Activated CD4-positive, alpha-beta T cell treated with anti-CD3 and anti-CD28 coated beads for 36 hours (primary cell): Measurements from ENCODE around the gene TMEM114. TPM values are rescaled to one million over a fixed set of nuclear protein-coding genes. Genes with fewer than 3 reads are reported as not detected.

Source experiments
- ATAC-seq: fragments of 200-7000 bp; cut with Tn5 transposase; one replicate; pipeline ENCODE4 v1.10.0; 2021; ENCODE audit warnings: mild to moderate bottlenecking, moderate library complexity
- CTCF ChIA-PET: fragments of 350-600 bp; sonication (Branson Sonifier 250); formaldehyde crosslinking; loops from one replicate; lab custom pipeline; 2021; ENCODE audit warnings: antibody characterized with exemption; lab: Charles Lee
- POLR2A ChIA-PET: fragments of 350-600 bp; sonication (Branson Sonifier 250); formaldehyde crosslinking; loops from one replicate; lab custom pipeline; 2021; ENCODE audit warnings: antibody characterized with exemption, inconsistent platforms; lab: Charles Lee
- DNase-seq: peaks from one replicate; pipeline ENCODE4 v3.0.0-alpha.2; 2020
- H3K27ac Mint-ChIP-seq: one replicate; pipeline ENCODE4 v1.8.0; 2021; ENCODE audit warnings: mixed read lengths
- H3K27me3 Mint-ChIP-seq: one replicate; pipeline ENCODE4 v1.8.0; 2021; ENCODE audit warnings: mixed read lengths
- H3K36me3 Mint-ChIP-seq: one replicate; pipeline ENCODE4 v1.8.0; 2021; ENCODE audit warnings: low read depth, mixed read lengths
- H3K4me1 Mint-ChIP-seq: one replicate; pipeline ENCODE4 v1.8.0; 2021; ENCODE audit warnings: mixed read lengths
- H3K4me3 Mint-ChIP-seq: one replicate; pipeline ENCODE4 v1.8.0; 2021; ENCODE audit warnings: mild to moderate bottlenecking, moderate library complexity, mixed read lengths
- H3K9me3 Mint-ChIP-seq: one replicate; pipeline ENCODE4 v1.8.0; 2021; ENCODE audit warnings: low read depth, mixed read lengths
- intact Hi-C, 2 experiments: fragments of 100-400 bp; cut with DNase I in 1 of 2; cut with micrococcal nuclease in 1 of 2; formaldehyde crosslinking; loops; one replicate each; pipeline versions ENCODE4 v1.14.2 to v1.15.1; 2022 to 2024; cut with DNase I, micrococcal nuclease
- total RNA-seq, 2 experiments: library from RNA; stranded (reverse); gene quantifications; one replicate each; pipeline ENCODE4 v1.2.3, GENCODE V29; 2021

The TMEM114 gene
- total RNA-seq, 2 experiments from 2014 or later = not detected

DNA sequence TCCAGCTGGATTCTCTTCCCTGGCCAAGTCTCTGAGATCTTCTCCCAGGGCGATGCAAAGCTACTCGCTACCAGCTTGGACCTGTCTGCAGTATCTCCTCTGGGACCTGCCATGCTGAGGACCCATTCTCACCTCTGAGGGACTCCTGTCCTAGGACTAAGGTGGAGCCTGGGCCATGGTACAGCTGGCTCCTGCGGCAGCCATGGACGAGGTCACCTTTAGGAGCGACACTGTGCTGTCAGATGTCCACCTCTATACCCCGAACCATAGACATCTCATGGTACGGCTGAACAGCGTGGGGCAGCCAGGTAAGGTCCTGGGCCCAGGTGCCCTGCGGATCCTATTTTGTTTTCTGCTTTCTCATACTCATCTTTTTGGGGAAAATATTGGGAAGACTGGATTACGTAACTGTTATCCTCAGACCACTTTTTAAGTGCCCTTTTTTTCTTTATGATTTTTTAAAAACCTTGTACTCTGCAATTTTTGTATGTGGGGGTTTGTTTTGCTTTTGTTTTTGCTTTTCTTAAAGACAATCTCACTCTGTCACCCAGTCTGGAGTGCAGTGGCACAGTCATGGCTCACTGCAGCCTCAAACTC is 35.3 kb upstream of the TMEM114 start:
- CTCF ChIA-PET = no interaction called here
- POLR2A ChIA-PET = interaction anchor here (0.6 kb wide), 1 partner anchor 19 kb away, joined by 3 read pairs; no protein-coding TSS in a partner anchor
- no peak overlapping the region for H3K27ac Mint-ChIP-seq
- intact Hi-C loops = no loop called here
- no peak for ATAC-seq
- no peaks in the 10 kb centered on the region for H3K9me3 Mint-ChIP-seq
- no peaks in the 10 kb centered on the region for H3K27me3 Mint-ChIP-seq
- no peak overlapping the region for H3K4me3 Mint-ChIP-seq
- peaks cover 28% of the 10 kb centered on the region for H3K4me1 Mint-ChIP-seq
- H3K36me3 Mint-ChIP-seq = peaks cover 45% of the 10 kb centered on the region
- DNase-seq = no peak

DNA sequence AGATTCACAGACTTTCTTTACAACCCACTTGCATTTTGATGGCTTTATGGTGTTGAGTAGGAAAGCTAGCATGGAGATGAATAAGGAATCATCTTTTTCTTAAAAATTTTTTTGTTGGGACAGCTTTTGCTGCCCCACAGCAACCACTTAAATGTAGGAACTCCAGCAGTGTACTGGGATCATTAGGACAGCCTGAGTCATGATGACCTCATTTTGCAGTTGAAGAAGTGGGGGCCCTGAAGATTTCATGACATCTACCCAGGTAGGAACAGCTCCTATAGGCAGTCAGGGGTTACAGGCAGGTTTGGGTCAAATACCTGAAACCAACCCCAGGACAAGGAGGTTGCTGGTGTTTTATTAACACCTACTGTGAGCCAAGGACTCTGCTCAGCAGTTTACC is 33.3 kb upstream of the TMEM114 start:
- ChIA-PET CTCF (interaction anchor here (0.8 to 1.4 kb wide), 2 partner anchors 30 to 635 kb away, joined by 3 to 4 read pairs; no protein-coding TSS in a partner anchor), POLR2A (interaction anchor here (0.6 kb wide), 1 partner anchor 13 kb away, joined by 4 read pairs; no protein-coding TSS in a partner anchor)
- H3K9me3 Mint-ChIP-seq = no peaks in the 10 kb centered on the region
- intact Hi-C loops = loop anchor here in 1 of 2 experiments (2.0 to 5.0 kb wide), 2 partner anchors 31 to 469 kb away; partner anchors contain the start of gene HAPSTR1
- peak overlapping the region; percentile 12 for H3K4me3 Mint-ChIP-seq
- DNase-seq (no peak), ATAC-seq (no peak)
- no peaks in the 10 kb centered on the region for H3K27me3 Mint-ChIP-seq
- peaks cover 31% of the 10 kb centered on the region for H3K4me1 Mint-ChIP-seq
- peaks cover 27% of the 10 kb centered on the region for H3K36me3 Mint-ChIP-seq
- H3K27ac Mint-ChIP-seq = no peak overlapping the region

DNA sequence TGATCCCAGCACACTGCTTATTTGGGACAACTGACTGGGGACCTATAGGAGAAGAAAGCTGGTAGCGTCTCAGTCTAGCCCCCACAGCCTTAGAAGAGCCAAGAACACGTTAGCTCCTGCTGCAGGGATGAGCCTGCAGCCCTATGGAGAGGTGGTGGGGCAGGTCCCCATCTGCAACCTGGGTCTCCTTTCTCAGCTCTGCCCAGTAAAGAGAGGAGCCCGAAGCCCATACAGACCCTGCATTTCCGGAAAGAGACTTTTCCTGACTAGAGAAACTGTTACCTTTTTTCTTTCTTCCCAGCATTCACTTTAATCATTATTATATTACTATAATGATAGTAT is 32.0 kb upstream of the TMEM114 start:
- Mint-ChIP-seq H3K27me3 (peaks cover 3% of the 10 kb centered on the region), H3K27ac (peak overlapping the region; percentile 87), H3K36me3 (peaks cover 17% of the 10 kb centered on the region), H3K4me1 (peaks cover 31% of the 10 kb centered on the region), H3K4me3 (peak overlapping the region; percentile 91), H3K9me3 (no peaks in the 10 kb centered on the region)
- CTCF ChIA-PET = interaction anchor here (0.5 to 0.7 kb wide), 2 partner anchors 33 to 87 kb away, joined by 3 read pairs; no protein-coding TSS in a partner anchor
- DNase-seq = no peak
- intact Hi-C loops = loop anchor here in 1 of 2 experiments (2.0 to 5.0 kb wide), 2 partner anchors 33 to 470 kb away; partner anchors contain the start of gene HAPSTR1
- no peak for ATAC-seq
- POLR2A ChIA-PET = interaction anchor here (0.7 kb wide), 1 partner anchor 85 kb away, joined by 3 read pairs; no protein-coding TSS in a partner anchor

DNA sequence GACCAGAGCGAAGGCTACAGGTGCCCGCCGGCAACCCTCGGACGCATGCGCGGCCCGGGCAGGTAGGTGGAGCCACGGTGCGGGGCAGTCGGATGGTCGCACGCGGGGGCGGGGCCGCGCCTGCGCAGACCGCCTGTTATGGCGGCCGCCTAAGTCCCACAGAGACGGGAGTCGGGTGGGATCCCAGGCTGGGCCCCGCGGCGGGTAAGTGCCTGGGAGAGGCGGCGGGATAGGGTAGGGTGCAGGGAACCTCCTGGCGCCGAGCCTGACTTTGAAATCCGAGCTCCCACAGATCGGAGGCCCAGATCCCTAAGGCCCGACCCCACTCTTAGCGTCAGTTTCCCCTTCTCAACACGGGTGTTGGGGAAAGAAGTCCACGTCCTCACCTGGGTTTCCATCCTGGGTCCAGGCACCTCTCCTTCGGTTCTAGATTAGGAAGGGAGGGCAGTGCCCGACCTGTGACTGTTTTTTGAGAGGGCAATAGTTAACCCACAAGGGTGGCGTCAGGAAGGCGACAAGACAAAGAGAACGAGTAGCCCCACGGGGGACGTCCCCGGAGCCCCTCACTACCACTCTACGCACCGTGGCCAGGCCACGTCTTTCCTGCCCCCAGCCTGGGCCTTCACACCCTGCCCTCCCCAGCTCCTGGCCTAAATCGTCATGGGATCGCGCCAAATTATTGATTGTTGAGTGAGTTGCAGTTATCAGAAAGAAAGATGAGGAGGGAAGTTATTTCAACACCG is 31.4 kb upstream of the TMEM114 start, which contains the start of gene METTL22:
METTL22 (plus strand) TSS at position 127 of the 743 bp plus-strand sequence. CDS start 3,968 bp downstream, outside the sequence.
- DNase-seq = peak; percentile 96
- Mint-ChIP-seq H3K9me3 (no peaks in the 10 kb centered on the region), H3K27ac (peak within 1 kb of the TSS; percentile 87), H3K4me1 (peaks cover 28% of the 10 kb centered on the region), H3K36me3 (peaks cover 11% of the 10 kb centered on the region), H3K4me3 (peak within 1 kb of the TSS; percentile 91), H3K27me3 (peaks cover 3% of the 10 kb centered on the region)
- ChIA-PET POLR2A (interaction anchor here (0.7 kb wide), 1 partner anchor 86 kb away, joined by 3 read pairs; no protein-coding TSS in a partner anchor), CTCF (interaction anchor here (0.7 kb wide), 1 partner anchor 33 kb away, joined by 3 read pairs; no protein-coding TSS in a partner anchor)
- peak; percentile 98 for ATAC-seq
- intact Hi-C loops = loop anchor here in 1 of 2 experiments (1.0 to 5.0 kb wide), 7 partner anchors 33 to 471 kb away; partner anchors contain the start of genes ABAT, CARHSP1, HAPSTR1 and PMM2

DNA sequence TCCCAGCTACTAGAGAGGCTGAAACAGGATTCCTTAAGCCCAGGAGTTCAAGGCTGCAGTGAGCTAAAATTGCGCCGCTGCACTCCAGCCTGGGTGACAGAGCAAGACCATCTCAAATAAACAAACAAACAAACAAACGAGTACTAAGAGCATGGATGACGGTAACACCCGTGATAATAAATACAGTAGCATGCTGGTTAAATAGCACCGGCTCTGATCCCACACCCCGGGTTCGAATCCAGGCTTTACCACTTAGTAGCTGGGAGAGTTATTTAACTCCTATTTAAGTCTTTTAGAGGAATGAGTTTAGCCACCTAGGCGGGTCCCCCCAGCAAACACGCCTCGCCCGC is 30.9 kb upstream of the TMEM114 start:
- peaks cover 10% of the 10 kb centered on the region for H3K36me3 Mint-ChIP-seq

DNA sequence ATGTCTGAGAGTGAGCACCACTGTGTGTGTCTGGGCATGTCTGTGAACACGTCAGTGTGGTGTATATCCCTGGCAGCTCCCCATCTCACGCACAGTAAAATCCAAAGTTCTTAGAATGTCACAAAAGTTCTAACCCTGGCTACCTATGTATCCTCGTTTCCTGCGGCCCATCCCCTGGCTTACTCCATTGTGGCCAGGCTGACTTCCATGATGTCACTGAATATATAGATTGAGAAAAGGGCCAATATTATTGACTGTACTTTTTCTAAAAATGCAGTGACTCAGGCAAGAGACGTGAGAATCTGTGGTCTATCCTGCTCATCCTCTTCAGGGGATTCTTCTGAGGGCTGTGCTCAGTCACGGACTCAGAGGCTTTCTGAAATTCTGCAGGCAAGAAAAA is 30.2 kb upstream of the TMEM114 start:
- Mint-ChIP-seq H3K36me3 (peaks cover 3% of the 10 kb centered on the region), H3K9me3 (no peaks in the 10 kb centered on the region), H3K4me3 (peak overlapping the region; percentile 91), H3K4me1 (peaks cover 28% of the 10 kb centered on the region), H3K27me3 (peaks cover 4% of the 10 kb centered on the region), H3K27ac (peak overlapping the region; percentile 31)
- intact Hi-C loops = loop anchor here in 1 of 2 experiments (2.0 to 5.0 kb wide), 2 partner anchors 344 to 472 kb away; partner anchors contain the start of gene HAPSTR1
- ChIA-PET CTCF (interaction anchor here (0.6 kb wide), 1 partner anchor 17 kb away, joined by 4 read pairs; no protein-coding TSS in a partner anchor), POLR2A (no interaction called here)
- peak; percentile 24 for ATAC-seq
- peak; percentile 11 for DNase-seq

More for the DNA sequence above, 30.9 kb upstream of the TMEM114 start:
- no peak for DNase-seq
- ChIA-PET POLR2A (no interaction called here), CTCF (no interaction called here)
- H3K4me1 Mint-ChIP-seq = peaks cover 28% of the 10 kb centered on the region
- intact Hi-C loops = loop anchor here in 1 of 2 experiments (1.0 to 5.0 kb wide), 6 partner anchors 53 to 471 kb away; partner anchors contain the start of genes ABAT, CARHSP1, HAPSTR1 and PMM2
- H3K27ac Mint-ChIP-seq = peak overlapping the region; percentile 87
- H3K27me3 Mint-ChIP-seq = peaks cover 3% of the 10 kb centered on the region
- H3K9me3 Mint-ChIP-seq = no peaks in the 10 kb centered on the region
- peak overlapping the region; percentile 91 for H3K4me3 Mint-ChIP-seq
- peak; percentile 14 for ATAC-seq

DNA sequence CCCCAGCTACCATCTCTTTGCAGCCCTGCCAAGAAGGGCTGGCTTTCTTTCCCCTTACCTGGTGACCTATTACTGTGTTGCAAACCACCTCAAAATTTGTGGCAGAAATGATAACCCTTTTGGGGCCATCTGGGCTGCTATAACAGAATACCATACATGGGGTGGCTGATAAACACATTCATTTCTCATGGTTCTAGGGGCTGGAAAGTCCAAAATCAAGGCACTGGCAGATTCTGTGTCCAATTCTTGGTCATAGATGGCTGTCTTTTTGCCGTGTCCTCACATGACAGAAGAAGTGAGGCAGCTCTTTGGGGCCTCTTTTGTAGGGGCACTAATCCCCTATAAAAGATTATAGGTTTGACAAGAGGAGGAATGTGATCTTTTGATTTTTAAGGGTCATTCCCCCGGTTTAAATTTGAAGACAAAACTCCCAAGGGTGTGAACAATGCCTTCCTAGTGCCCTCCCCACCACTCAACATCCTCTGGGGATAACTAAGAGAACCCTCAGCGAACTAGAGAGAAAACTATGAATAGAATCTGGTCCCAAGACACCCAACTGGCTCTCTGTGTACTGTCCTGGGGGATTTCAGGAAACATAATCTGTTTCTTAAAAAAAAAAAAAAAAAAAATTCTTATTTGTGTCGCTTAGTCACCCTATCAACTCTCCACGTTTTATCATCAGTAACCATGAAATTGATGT is 29.5 kb upstream of the TMEM114 start:
- Mint-ChIP-seq H3K9me3 (no peaks in the 10 kb centered on the region), H3K4me1 (peaks cover 25% of the 10 kb centered on the region), H3K27ac (no peak overlapping the region), H3K27me3 (peaks cover 4% of the 10 kb centered on the region), H3K4me3 (no peak overlapping the region), H3K36me3 (peaks cover 2% of the 10 kb centered on the region)
- DNase-seq (no peak), ATAC-seq (no peak)
- CTCF ChIA-PET = interaction anchor here (0.6 to 0.7 kb wide), 2 partner anchors 17 to 1882 kb away, joined by 3 to 4 read pairs; no protein-coding TSS in a partner anchor
- intact Hi-C loops = loop anchor here in 1 of 2 experiments (2.0 to 5.0 kb wide), 2 partner anchors 345 to 472 kb away; partner anchors contain the start of gene HAPSTR1
- POLR2A ChIA-PET = no interaction called here

DNA sequence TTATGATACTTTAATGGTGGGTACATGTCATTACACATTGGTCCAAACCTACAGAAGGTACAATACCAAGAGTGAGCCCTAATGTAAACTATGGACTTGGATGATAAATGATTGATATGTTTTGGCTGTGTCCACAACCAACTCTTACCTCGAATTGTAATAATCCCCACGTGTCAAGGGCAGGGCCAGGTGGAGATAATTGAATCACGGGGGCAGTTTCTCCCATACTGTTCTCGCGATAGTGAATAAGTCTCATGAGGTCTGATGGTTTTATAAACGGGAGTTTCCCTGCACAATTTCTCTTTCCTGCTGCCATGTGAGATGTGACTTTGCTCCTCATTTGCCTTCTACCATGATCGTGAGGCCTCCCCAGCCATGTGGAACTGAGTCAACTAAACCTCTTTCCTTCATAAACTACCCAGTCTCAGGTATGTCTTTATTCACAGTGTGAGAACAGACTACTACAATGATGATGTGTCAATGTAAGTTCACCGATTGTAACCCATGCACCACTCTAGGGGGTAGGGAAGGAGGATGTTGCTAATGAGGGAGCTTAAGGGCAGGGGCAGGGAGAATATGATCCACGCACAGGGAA is 24.2 kb upstream of the TMEM114 start:
- Mint-ChIP-seq H3K27ac (no peak overlapping the region), H3K4me1 (no peaks in the 10 kb centered on the region), H3K27me3 (peaks cover 18% of the 10 kb centered on the region), H3K4me3 (no peak overlapping the region), H3K9me3 (no peaks in the 10 kb centered on the region), H3K36me3 (no peaks in the 10 kb centered on the region)
- DNase-seq (no peak), ATAC-seq (no peak)
- intact Hi-C loops = no loop called here
- POLR2A ChIA-PET = no interaction called here
- CTCF ChIA-PET = no interaction called here

DNA sequence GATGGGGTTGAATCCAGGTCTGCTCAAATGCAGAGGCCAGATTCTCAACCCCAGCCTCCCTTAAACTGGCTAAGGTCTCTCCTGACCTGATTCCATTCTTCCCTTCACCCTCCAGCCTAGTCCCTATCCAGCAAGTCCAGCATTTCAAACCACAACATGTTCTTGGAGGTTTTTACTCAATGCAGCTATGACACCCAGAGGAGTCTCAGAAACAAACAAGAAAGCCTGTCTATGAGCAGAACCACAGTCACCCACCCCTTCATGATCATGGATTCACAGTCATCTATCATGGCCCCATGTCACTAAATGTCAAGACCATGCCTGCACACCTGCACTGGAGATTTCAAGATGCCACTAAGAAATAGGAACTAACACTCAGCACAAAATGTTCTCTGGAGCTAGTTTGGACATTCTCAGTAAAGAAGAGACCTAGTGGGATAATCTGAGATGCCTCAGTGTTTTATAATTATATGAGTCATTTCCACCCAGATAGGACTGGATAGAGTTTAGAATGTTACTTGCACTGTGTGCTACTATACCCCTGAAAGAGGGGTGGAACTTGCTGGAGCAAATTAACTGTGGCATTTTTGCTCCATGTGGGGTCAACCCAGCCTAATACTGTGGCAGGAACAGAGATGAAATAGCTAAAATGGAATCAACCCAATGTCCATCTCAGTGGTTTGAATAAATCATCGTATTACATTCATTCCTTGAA is 21.7 kb upstream of the TMEM114 start:
- Mint-ChIP-seq H3K4me3 (no peak overlapping the region), H3K9me3 (no peaks in the 10 kb centered on the region), H3K27me3 (peaks cover 21% of the 10 kb centered on the region), H3K4me1 (no peaks in the 10 kb centered on the region), H3K36me3 (no peaks in the 10 kb centered on the region), H3K27ac (no peak overlapping the region)
- intact Hi-C loops = no loop called here
- no peak for DNase-seq
- ATAC-seq = no peak
- ChIA-PET CTCF (no interaction called here), POLR2A (no interaction called here)

DNA sequence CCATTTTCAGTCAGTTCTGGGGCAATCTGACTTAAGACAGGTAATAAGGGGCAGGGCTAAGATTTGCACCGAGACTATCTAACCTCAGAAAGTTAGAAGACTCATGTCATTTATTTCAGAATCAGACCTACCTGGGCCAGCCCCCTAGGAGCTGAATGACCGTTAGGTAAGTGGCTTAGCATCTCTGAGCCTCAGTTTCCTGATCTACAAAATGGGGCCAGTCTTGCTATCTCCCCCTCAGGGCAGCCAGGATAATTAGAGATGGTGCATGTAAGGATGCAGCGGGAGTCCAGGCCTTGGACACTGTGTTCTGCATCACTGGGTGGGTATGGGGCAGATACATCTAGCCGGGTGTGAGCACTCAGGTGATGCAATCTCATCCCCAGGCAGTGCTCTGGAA is 20.8 kb upstream of the TMEM114 start:
- CTCF ChIA-PET = no interaction called here
- Mint-ChIP-seq H3K27ac (no peak overlapping the region), H3K4me1 (no peaks in the 10 kb centered on the region), H3K9me3 (no peaks in the 10 kb centered on the region), H3K27me3 (peaks cover 21% of the 10 kb centered on the region), H3K36me3 (no peaks in the 10 kb centered on the region), H3K4me3 (no peak overlapping the region)
- POLR2A ChIA-PET = no interaction called here
- DNase-seq (no peak), ATAC-seq (no peak)
- intact Hi-C loops = no loop called here
